H1 (cell line): Measurements from ENCODE around the gene MTMR6. TPM values are rescaled to one million over a fixed set of nuclear protein-coding genes. Genes with fewer than 3 reads are reported as not detected.

Source experiments
- CHD7 ChIP-seq: fragments of 300-600 bp; sonication (generic); IDR thresholded peaks from 2 replicates; pipeline ENCODE4 v1.7.1; 2012; ENCODE audit warnings: low read length, moderate library complexity, mild to moderate bottlenecking, inconsistent platforms; ENCODE audit not compliant: insufficient replicate concordance
- POLR2AphosphoS5 ChIP-seq: IDR thresholded peaks from 2 replicates; pipeline ENCODE4 v1.6.1; 2011; ENCODE audit warnings: low read depth, low read length
- SIN3A ChIP-seq, 2 experiments: IDR thresholded peaks in 1 of 2; conservative IDR thresholded peaks in 1 of 2; 2 replicates each; pipeline ENCODE4 v1.6.1; 2011 to 2012; ENCODE audit warnings: low read length in 2 of 2, improper control_type of control experiment in 1 of 2, low read depth in 1 of 2, mild to moderate bottlenecking in 1 of 2
- polyA plus RNA-seq, 7 experiments: library from polyadenylated mRNA; depleted of rRNA in 3 of 7; stranded (reverse) in 5 of 7; unstranded in 2 of 7; fragments of >200 nt in 5 of 7; fragments of 200-250 nt in 2 of 7; gene quantifications; 1 replicate in 5 of 7; 2 replicates in 1 of 7; 4 replicates in 1 of 7; pipeline versions ENCODE4 v1.2.1 to v1.2.3, GENCODE V29; 2011 to 2013; ENCODE audit warnings: missing spikeins in 2 of 7, mixed read lengths in 2 of 7
- total RNA-seq: library from RNA; stranded (reverse); fragmentation: NEBNext Ultra II Directional; extraction: Animal tissue kit (Norgen Biotek cat#: 25700); gene quantifications from 2 replicates; pipeline ENCODE4 v1.2.1, GENCODE V29; 2021

Gene MTMR6
- total and polyA plus RNA-seq, 2 of the 8 experiments (the other 6 are each of a cell fraction or from before 2014, with no cell fraction given): 2.1 to 8.4 TPM

- TF ChIP-seq CHD7: no peak
- TF ChIP-seq SIN3A (conservative IDR thresholded peaks at IDR 0.05 in 1 of 2, IDR thresholded peaks at IDR 0.05 in 1 of 2; ENCODE audit: low read depth in 1 of 2, low read length in 2 of 2): no peak
- TF ChIP-seq POLR2AphosphoS5: no peak
Observed at GRCh38 chr13:25324100-25324499, 36.8 kb upstream of the MTMR6 start (continued).
